ENCODE measurements around the gene TLR9.
"Not testable (repeated sequence)": the region's sequence is repeated elsewhere in the genome, so short reads cannot be mapped to it uniquely, and the experiment has no call there.

Gene TLR9

DNA sequence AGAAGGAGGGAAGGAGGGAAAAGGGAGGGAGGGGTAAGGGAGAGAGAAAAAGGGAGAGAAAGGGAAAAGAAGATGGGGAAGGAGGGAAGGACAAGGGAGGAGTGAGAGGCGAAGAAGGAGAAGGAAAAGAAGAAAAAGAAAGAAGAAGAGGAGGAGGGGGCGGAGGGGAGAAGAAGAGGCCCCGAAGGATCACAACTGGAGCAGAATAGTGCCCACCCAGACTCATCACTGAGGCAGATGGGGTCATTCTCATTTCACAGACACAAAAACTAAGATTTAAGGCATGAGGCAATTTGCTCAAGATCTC lies 30.2 kb downstream of the TLR9 start:
- DNase-seq (ENCODE audit: low read depth in 2 of 2): no peak

DNA sequence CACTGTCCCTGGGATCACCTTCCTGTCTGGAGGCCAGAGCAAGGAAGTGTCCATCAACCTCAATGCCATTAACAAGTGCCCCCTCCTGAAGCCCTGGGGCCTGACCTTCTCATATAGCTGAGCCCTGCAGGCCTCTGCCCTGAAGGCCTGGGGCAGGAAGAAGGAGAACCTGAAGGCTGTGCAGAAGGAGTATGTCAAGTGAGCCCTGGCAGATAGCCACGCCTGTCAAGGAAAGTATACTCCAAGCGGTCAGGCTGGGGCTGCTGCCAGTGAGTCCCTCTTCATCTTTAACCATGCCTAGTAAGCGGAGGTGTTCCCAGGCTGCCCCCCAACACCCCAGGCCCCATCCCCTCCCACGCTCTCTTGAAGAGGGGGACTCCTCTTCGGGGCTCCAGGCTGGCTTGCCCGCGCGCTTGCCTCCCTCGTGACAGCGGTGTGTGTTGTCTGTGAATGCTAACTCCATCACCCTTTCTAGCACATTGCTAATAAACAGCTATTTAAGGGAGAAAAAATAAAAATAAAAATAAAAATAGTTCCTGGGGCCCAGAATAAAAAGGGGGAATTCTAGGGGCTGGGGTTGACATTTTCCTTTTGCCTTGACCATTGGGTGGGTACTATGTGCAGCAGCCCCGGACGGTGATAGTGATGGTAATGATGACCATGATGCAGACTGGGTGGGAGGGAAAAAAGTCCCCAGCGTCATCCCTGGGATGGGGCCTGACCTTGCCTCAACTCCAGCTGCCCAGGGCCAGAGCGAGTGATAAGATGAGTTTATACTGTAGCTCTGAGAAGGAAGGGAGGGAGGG lies 30.8 kb downstream of the TLR9 start:
- DNase-seq (ENCODE audit: low read depth in 2 of 2): no peak

- no peak for DNase-seq (ENCODE audit: low read depth in 2 of 2)
Observed at GRCh38 chr3:52193065-52193464, 32.4 kb downstream of the TLR9 start.

DNA sequence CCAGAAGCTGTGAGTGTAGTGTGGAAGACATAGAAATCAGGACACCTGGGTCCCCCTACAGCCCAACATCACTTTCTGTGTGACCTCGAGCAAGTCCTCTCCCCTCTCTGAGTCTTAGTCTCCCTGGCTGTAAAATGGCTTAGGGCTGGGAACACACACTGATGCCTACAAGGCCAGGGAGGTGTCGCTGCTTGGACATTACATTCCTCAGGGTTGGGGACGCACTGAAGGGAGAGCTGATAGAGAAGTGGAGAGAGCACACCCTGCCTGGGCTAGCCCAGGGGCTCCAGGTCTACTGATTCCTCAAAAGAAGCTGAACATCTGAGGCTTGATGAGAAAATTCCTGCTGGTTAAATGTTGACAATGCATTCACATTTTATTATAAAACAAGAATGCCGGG lies 33.8 kb downstream of the TLR9 start:
- DNase-seq (ENCODE audit: low read depth in 2 of 2): no peak

GRCh38 chr3:52190294-52191074 lies 35.0 kb downstream of the TLR9 start:
- DNase-seq (ENCODE audit: low read depth in 2 of 2): no peak

DNA sequence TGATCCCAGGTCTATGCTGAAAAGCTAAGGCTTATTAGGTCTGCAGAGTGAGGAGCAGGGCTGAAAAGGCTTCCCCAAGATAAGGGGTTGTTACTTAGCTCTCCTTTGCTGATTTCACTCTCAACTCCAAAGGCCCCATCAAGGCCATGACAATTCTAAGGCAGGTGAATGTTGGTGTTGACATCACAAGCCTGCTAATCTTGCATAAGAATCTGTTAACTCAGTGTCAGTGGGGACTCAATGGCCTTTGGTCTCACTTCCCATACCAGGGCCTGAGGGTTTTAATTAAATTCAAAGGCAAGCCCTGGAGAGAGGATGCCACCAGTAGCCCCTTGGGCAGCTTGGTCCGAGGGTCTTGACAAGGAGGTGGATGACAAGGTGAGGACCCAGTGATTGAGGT lies 36.9 kb downstream of the TLR9 start:
- no peak for DNase-seq (ENCODE audit: low read depth in 2 of 2)

- no peak for DNase-seq (ENCODE audit: low read depth in 2 of 2)
Observed at GRCh38 chr3:52186729-52187128, 38.7 kb downstream of the TLR9 start.

DNA sequence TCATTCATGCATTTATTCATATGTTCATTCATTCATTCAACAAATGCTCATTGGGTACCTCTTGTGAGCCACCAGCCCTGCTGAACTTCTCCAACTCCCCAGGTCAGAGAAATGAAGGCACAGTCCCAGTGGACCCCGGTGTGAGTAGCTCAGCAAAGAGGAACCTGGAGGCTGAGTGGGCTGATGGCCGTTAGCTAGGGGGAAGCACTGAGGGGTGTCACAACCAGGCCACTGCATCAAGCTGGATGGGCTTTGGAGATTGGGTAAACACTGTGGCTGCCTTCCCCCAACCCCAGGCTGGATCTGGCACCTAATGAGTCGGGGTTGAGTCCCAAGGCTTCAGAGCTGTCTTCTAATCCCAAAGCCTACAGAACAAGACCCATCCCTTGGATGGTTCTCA lies 39.6 kb downstream of the TLR9 start:
- DNase-seq (ENCODE audit: low read depth in 2 of 2): no peak

GRCh38 chr3:52185311-52185710 lies 40.1 kb downstream of the TLR9 start:
- DNase-seq (ENCODE audit: low read depth in 2 of 2): no peak

- no peak for DNase-seq (ENCODE audit: low read depth in 2 of 2)
Observed at GRCh38 chr3:52184690-52185089, 40.8 kb downstream of the TLR9 start.

DNA sequence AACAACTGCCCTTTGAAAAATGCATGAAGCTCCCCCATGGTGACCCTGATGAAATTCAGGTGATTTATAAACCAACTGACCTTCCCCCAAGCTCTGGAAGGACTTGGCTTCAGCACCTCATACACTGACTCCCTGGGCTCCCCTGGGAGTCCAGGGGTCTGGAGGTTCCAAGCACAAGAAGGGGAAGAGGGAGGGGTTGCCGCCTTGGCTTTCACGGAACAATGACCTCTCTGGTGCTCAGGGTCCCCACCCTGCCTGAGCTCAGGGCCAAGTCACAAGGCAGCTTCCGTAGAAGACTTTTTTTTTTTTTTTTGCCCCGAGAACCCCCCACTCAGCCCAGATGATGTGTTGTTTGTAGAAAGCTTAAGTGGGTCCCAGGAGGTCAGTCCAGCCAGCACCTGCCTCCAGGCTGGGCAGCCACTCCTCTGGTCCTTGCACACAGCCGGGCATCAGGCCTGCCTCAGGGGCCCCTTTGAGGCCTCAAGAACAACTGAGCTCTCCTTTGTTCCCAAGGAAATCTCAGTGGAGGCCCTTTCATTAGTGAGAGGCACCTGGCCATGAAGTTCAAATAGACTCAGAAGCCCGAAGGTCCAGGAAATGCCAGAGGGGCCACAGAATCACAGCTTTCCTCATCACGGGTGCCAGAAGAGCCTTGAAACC lies 41.5 kb downstream of the TLR9 start:
- no peak for DNase-seq (ENCODE audit: low read depth in 2 of 2)

DNA sequence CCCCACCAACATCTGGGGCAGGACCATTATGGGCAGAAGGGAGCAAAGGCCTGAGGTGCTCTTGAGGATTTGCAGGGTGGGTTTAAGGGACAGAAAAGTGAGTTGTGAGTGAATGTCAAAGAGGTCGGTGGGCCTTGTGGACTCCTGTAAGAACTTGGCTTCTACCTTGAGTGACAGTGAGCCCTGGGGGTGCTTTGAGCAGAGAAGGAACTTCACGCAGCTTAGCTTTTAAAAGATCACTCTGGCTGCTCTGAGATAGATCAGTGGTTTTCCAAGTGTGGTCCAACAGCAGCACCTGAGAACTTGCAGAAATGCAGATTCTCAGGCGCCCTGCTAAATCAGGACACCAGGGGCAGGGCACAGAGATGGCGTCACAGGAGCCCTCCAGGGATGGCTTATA lies 42.8 kb downstream of the TLR9 start:
- DNase-seq (ENCODE audit: low read depth in 2 of 2): no peak

DNA sequence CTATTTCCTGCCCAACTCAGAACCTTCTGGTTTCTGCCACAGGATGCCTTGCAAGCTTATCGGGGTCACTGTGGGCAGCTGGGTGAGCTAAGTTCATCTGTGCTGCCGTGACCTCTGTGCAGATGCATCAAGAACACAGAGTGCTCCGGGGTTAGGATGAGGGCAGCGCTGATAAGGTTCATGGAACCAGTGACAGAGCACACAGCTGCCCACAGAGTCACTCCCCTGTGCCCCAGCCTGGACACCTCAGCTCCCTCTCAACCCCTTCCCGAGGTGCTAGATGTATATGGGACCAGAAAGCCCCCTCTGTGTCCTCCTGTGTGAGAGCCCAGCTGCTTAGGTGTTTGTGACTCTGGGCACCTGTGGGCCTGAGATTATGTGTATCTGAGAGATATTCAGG lies 43.2 kb downstream of the TLR9 start:
- DNase-seq (ENCODE audit: low read depth in 2 of 2): no peak

GRCh38 chr3:52181543-52181942 lies 43.9 kb downstream of the TLR9 start:
- no peak for DNase-seq (ENCODE audit: low read depth in 2 of 2)

DNA sequence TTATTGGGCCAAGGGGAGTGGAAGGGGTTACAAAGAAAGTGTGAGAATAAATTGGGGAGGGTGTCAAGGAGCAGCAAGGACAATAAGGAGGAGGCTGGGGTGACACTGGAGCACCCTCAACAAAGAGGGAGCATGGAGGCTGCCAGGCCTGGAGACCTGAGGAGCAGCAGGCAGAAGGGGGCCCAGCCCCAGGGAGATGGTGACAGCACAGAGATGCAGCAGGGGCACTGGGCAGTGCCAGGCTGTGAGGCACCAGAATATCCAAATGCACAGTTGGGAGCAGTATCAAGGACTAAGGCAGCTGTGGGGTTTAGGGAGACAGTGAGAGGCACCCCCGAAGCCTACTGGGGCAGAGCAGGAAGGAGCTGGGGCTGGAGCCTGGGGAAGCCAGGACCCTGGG lies 46.9 kb downstream of the TLR9 start:
- DNase-seq (ENCODE audit: low read depth in 2 of 2): no peak

DNA sequence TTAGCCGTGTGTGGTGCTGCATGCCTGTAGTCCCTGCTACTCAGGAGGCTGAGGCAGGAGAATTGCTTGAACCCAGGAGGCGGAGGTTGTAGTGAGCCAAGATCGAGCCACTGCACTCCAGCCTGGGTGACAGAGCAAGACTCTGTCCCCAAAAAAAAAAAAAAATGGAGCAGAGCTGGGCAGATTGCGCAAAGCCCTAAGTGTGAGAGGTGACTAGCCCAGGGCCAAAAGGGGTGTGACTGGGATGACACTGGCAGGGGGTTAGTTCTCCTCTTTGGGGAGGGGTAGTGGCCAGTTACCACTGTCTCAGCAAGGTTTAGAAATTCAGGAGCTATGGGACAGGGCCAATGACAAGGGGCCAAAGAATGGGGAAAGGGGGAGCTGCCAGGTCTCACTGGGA lies 47.3 kb downstream of the TLR9 start:
- not testable (repeated sequence) for DNase-seq (ENCODE audit: low read depth in 2 of 2)

- DNase-seq (ENCODE audit: low read depth in 2 of 2): no peak
Observed at GRCh38 chr3:52177701-52178042, 47.8 kb downstream of the TLR9 start.

DNA sequence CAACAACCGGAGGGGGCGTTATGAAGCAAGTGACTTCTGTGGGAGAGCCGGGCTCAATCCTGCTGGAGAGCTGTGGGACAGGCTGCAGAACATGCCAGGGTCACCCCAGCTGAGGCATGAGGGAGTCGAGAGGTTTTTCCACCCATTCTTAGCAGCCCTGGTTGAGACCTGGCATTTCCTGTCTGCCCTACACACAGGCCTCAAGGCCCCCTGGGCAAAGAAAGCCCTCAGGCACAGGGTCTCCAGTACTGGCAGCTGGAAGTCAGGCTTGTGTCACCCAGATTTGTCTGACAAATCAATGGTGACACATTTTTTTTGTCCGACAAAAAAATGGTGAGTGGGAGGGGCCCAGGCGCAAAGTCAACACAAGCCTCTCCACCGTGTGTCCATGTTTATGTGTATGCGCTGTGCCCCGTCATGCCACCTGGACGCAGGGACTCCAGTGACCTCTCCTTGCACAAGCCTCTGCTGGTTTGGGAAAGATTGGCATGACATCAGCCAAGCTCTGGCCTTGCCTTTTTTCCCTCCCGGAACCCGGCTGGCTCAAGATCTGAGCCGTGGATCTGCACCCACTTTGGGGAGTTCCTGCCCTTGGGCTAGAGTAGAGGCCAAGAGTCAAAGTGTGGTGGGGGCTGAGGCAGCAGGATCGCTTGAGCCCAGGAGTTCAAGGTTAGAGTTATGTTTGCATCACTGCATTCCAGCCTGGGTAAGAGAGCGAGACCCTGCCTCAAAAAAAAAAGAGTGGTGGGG lies 48.3 kb downstream of the TLR9 start:
- DNase-seq (ENCODE audit: low read depth in 2 of 2): no peak

GRCh38 chr3:52176180-52176752 lies 49.2 kb downstream of the TLR9 start:
- no peak for DNase-seq (ENCODE audit: low read depth in 2 of 2)

DNA sequence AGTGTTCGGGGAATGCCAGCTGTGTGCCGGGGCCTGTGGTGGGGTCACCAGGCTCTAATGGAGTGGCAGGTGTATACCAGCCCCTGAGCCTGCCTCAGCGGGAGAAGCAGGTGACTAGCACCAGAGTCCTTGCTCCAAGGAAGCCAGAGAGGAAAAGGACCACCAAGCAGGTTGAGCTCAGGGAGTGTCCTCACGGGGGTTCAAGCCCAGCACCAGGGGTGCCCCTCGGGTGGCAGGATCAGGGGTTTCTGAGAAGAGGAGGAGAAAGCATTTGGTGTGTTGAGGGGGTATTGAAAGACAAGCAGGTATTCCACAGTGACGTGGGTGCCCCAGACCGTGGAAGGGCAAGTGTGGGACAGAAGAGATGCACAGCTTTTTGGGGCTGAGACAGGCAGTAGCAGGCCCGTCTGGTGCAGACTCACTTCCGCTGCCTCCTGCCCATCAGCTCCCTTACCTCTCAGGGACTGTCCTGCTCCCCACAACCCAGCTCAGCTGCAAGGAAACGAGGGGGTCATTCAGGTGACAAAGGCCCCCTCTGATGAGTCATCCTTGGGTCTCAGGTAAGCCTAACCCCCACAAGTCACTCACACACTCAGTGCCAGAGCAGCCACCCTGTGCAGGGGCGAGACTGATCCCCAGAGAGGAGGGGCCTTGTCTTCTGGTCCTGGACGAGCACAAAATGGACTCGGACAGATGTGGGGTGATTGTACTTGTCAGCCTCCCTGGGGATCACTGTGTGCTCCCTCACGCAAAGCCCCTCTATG lies 49.8 kb downstream of the TLR9 start:
- no peak for DNase-seq (ENCODE audit: low read depth in 2 of 2)

DNA sequence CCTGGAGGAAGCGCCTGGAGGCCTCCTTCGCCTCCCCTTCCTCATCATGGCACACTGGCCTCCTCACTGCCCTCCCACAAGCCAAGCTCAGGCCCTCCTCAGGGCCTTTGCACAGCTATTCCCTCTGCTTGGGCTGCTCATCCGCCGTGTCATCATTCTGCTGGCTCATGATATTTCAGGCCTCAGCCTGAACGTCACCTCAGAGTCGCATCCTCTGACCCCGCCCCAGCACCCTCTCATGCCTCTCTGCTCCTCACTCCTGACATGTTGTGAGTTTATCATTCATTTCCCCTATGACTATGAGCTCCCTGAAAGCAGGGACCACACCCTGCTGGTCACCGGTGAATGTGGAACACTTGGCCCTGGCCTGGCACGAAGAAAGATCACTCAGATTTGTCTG lies 50.5 kb downstream of the TLR9 start:
- DNase-seq (ENCODE audit: low read depth in 2 of 2): no peak

Data from stimulated activated CD4-positive, alpha-beta T cell treated with anti-CD3 and anti-CD28 coated beads, Interleukin-1b, Interleukin-23, amount 100 ng/mL, for 1 hour (primary cell).